Transverse colon (tissue), 4 donors: ENCODE measurements around the gene IMPG2. TPM values are rescaled to one million over a fixed set of nuclear protein-coding genes. Genes with fewer than 3 reads are reported as not detected.

Experiments used
- DNase-seq: peaks from one replicate; pipeline ENCODE4 v3.0.0-alpha.2; 2019
- H3K27ac ChIP-seq, 4 donors: fragments of 200-600 bp; sonication (generic); 2 replicates each; pipeline ENCODE4 v1.5.1; 2016 to 2018; ENCODE audit warnings: inconsistent platforms in 4 of 4
- H3K27me3 ChIP-seq: fragments of 200-600 bp; sonication (generic); 2 replicates; pipeline ENCODE4 v1.5.1; 2017; ENCODE audit warnings: inconsistent platforms
- H3K36me3 ChIP-seq, 4 donors: fragments of 200-600 bp; sonication (generic); 2 replicates each; pipeline ENCODE4 v1.5.1; 2017 to 2019; ENCODE audit warnings: inconsistent platforms in 4 of 4
- H3K4me1 ChIP-seq, 4 donors: fragments of 200-600 bp; sonication (generic); 2 replicates each; pipeline ENCODE4 v1.5.1; 2017 to 2020; ENCODE audit warnings: inconsistent platforms in 4 of 4
- H3K4me3 ChIP-seq, 4 donors: fragments of 200-600 bp; sonication (generic); 1 replicate in 1 of 4; 2 replicates in 3 of 4; pipeline versions ENCODE4 v1.5.1 to v1.6.1; 2017 to 2019; ENCODE audit warnings: inconsistent platforms in 4 of 4
- H3K9me3 ChIP-seq, 2 donors: fragments of 200-600 bp; sonication (generic); 2 replicates each; pipeline ENCODE4 v1.5.1; 2017 to 2019; ENCODE audit warnings: inconsistent platforms in 2 of 2
- CTCF ChIP-seq, 5 experiments: fragments of 200-600 bp in 3 of 5; fragments of 450-650 bp in 2 of 5; sonication (generic) in 3 of 5; IDR thresholded peaks; 1 replicate in 2 of 5; 2 replicates in 3 of 5; pipeline ENCODE4 v1.5.1; 2016 to 2017; ENCODE audit warnings: antibody characterized with exemption in 5 of 5, inconsistent platforms in 3 of 5, mild to moderate bottlenecking in 2 of 5, moderate library complexity in 1 of 5
- EP300 ChIP-seq: sonication (generic); formaldehyde crosslinking; IDR thresholded peaks from one replicate; pipeline ENCODE4 v1.6.1; 2017; ENCODE audit warnings: antibody characterized with exemption, low read depth
- POLR2A ChIP-seq: fragments of 450-650 bp; IDR thresholded peaks from one replicate; pipeline ENCODE4 v1.6.1; 2016; ENCODE audit warnings: antibody characterized with exemption, mild to moderate bottlenecking, moderate library complexity
- POLR2AphosphoS5 ChIP-seq, 3 donors: sonication (generic); formaldehyde crosslinking; IDR thresholded peaks; one replicate each; pipeline ENCODE4 v1.6.1; 2016; ENCODE audit warnings: antibody characterized with exemption in 3 of 3
- WGBS, 2 donors: methylation state at CpG; one replicate each; pipeline ENCODE4 v1.1.5; 2018; ENCODE audit warnings: low coverage in 1 of 2; 5-methylcytosine and 5-hydroxymethylcytosine counted together
- in situ Hi-C, 4 donors: fragments of 200-750 bp; cut with MboI; loops; one replicate each; pipeline versions ENCODE4 v1.15.0 to v1.15.1; 2017; ENCODE audit warnings: low sequenced_read_pairs in 3 of 4, low pct_ligation_motif_present in 1 of 4, low pct_unique_long_range_greater_than_20kb in 1 of 4
- intact Hi-C: fragments of 100-400 bp; cut with DNase I; formaldehyde crosslinking; loops from one replicate; pipeline ENCODE4 v1.15.1; 2023; ENCODE audit warnings: low total_unique reads
- total RNA-seq, 4 donors: library from RNA; depleted of rRNA; stranded (reverse); fragments of >200 nt; gene quantifications; one replicate each; pipeline ENCODE4 v1.1.0, GENCODE V29; 2016

The IMPG2 gene
- total RNA-seq, 4 donors from 2014 or later, result 0.14 to 0.37 (median 0.32) TPM; not detected in 1

- DNase-seq, result no peak
- TF ChIP-seq EP300, result no peak
- H3K27me3 ChIP-seq, result no peaks in the 10 kb centered on the region
- no peaks in the 10 kb centered on the region for H3K36me3 ChIP-seq
- no peaks in the 10 kb centered on the region for H3K9me3 ChIP-seq
- no peaks in the 10 kb centered on the region for H3K4me1 ChIP-seq
- in situ Hi-C loops (no loop called here), intact Hi-C loops (no loop called here)
- WGBS, 2 donors, result 97 to 100% methylated on average over 1 of the region's 1 CpG
- H3K27ac ChIP-seq, result no peak overlapping the region
- H3K4me3 ChIP-seq, result no peak overlapping the region
Measured at GRCh38 chr3:101252307-101252706, 68.1 kb downstream of the IMPG2 start.

GRCh38 chr3:101251441-101251840, 68.9 kb downstream of the IMPG2 start:
- in situ Hi-C loops (no loop called here), intact Hi-C loops (no loop called here)
- H3K4me1 ChIP-seq, result no peaks in the 10 kb centered on the region
- DNase-seq, result no peak
- H3K36me3 ChIP-seq, result no peaks in the 10 kb centered on the region
- 81 to 85% methylated on average over 2 of the region's 2 CpGs for WGBS, 2 donors
- no peaks in the 10 kb centered on the region for H3K27me3 ChIP-seq
- no peaks in the 10 kb centered on the region for H3K9me3 ChIP-seq
- no peak overlapping the region for H3K4me3 ChIP-seq
- no peak overlapping the region for H3K27ac ChIP-seq
- TF ChIP-seq POLR2AphosphoS5 (IDR thresholded peaks at IDR 0.05) (no peak), POLR2A (no peak), CTCF (IDR thresholded peaks at IDR 0.05) (no peak), EP300 (no peak)

GRCh38 chr3:101249522-101249921, 70.9 kb downstream of the IMPG2 start:
- intact Hi-C loops, result no loop called here
- Histone ChIP-seq H3K4me3 (no peak overlapping the region), H3K27me3 (no peaks in the 10 kb centered on the region), H3K36me3 (no peaks in the 10 kb centered on the region), H3K9me3 (no peaks in the 10 kb centered on the region), H3K4me1 (no peaks in the 10 kb centered on the region), H3K27ac (no peak overlapping the region)
- WGBS, 2 donors, result 89 to 94% methylated on average over 3 of the region's 3 CpGs
- in situ Hi-C loops, result no loop called here
- DNase-seq, result no peak
- no peak for TF ChIP-seq CTCF (IDR thresholded peaks at IDR 0.05)
- no peak for TF ChIP-seq EP300
- TF ChIP-seq POLR2A, result no peak
- no peak for TF ChIP-seq POLR2AphosphoS5 (IDR thresholded peaks at IDR 0.05)

- H3K4me3 ChIP-seq, result no peak overlapping the region
- H3K4me1 ChIP-seq, result no peaks in the 10 kb centered on the region
- H3K9me3 ChIP-seq, result no peaks in the 10 kb centered on the region
- DNase-seq, result no peak
- no peaks in the 10 kb centered on the region for H3K27me3 ChIP-seq
- in situ Hi-C loops, result no loop called here
- no peaks in the 10 kb centered on the region for H3K36me3 ChIP-seq
- H3K27ac ChIP-seq, result no peak overlapping the region
- 74 to 86% methylated on average over 2 of the region's 2 CpGs for WGBS, 2 donors
- no peak for TF ChIP-seq POLR2AphosphoS5 (IDR thresholded peaks at IDR 0.05)
- TF ChIP-seq CTCF (IDR thresholded peaks at IDR 0.05), result no peak
- no peak for TF ChIP-seq EP300
- TF ChIP-seq POLR2A, result no peak
- intact Hi-C loops, result no loop called here
Measured at GRCh38 chr3:101248736-101249135, 71.6 kb downstream of the IMPG2 start.

- WGBS, 2 donors, result 93 to 95% methylated on average over 4 to 5 of the region's 5 CpGs
- no peaks in the 10 kb centered on the region for H3K36me3 ChIP-seq
- no peak for DNase-seq
- intact Hi-C loops (no loop called here), in situ Hi-C loops (no loop called here)
- no peaks in the 10 kb centered on the region for H3K4me1 ChIP-seq
- H3K27me3 ChIP-seq, result no peaks in the 10 kb centered on the region
- H3K9me3 ChIP-seq, result no peaks in the 10 kb centered on the region
- no peak for TF ChIP-seq EP300
- no peak for TF ChIP-seq POLR2A
- TF ChIP-seq POLR2AphosphoS5 (IDR thresholded peaks at IDR 0.05), result no peak
- TF ChIP-seq CTCF (IDR thresholded peaks at IDR 0.05), result no peak
- no peak overlapping the region for H3K4me3 ChIP-seq
- H3K27ac ChIP-seq, result no peak overlapping the region
Measured at GRCh38 chr3:101244212-101244575, 76.2 kb downstream of the IMPG2 start.
